PC-3 (cell line): ENCODE results near the gene KCNJ15.

Experiments
- EZH2 ChIP-seq: fragments of 300-600 bp; sonication (generic); IDR thresholded peaks from one replicate; pipeline ENCODE4 v1.6.1; 2017; ENCODE audit warnings: antibody characterized with exemption, mild to moderate bottlenecking, low read length; ENCODE audit not compliant: unreplicated experiment
- EZH2phosphoT487 ChIP-seq: fragments of 300-600 bp; sonication (generic); IDR thresholded peaks from 2 replicates; pipeline ENCODE4 v1.6.1; 2018; ENCODE audit warnings: mild to moderate bottlenecking, antibody characterized with exemption, low read length, borderline replicate concordance
- TF ChIP-seq, protein P1 (sequence below): fragments of 300-600 bp; sonication (generic); conservative IDR thresholded peaks from 2 replicates; pipeline ENCODE4 v1.5.1; 2017; ENCODE audit warnings: antibody characterized with exemption, low read depth, mild to moderate bottlenecking, low read length

DNA sequence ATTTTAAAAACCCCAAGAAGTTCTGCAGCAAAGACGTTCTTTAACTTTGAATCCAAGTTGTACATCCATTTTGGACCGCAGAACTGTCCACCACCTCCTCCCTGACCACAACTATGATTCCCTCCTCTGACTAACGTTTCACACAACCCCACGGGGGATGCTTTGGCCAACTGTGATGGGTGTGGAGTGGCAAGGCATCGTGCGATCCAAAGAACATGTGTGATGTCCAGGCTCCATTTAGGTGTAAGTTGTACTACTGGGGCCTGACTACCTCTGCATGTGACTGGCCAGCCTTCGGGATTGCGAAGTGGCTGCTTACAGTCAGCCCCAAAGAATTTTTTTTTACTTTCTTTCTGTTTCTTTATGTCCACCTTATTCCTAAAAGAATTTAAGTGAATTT lies 6.7 kb downstream of the KCNJ15 start:
- TF ChIP-seq, protein P1, sequence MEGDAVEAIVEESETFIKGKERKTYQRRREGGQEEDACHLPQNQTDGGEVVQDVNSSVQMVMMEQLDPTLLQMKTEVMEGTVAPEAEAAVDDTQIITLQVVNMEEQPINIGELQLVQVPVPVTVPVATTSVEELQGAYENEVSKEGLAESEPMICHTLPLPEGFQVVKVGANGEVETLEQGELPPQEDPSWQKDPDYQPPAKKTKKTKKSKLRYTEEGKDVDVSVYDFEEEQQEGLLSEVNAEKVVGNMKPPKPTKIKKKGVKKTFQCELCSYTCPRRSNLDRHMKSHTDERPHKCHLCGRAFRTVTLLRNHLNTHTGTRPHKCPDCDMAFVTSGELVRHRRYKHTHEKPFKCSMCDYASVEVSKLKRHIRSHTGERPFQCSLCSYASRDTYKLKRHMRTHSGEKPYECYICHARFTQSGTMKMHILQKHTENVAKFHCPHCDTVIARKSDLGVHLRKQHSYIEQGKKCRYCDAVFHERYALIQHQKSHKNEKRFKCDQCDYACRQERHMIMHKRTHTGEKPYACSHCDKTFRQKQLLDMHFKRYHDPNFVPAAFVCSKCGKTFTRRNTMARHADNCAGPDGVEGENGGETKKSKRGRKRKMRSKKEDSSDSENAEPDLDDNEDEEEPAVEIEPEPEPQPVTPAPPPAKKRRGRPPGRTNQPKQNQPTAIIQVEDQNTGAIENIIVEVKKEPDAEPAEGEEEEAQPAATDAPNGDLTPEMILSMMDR = no peak
- TF ChIP-seq EZH2 = no peak
- no peak for TF ChIP-seq EZH2phosphoT487
